IPS-20b (cell line): ENCODE measurements around the gene AGO1.
"Not testable (repeated sequence)": the region's sequence is repeated elsewhere in the genome, so short reads cannot be mapped to it uniquely, and the experiment has no call there.

ENCODE experiments used
- H3K27ac ChIP-seq: one replicate; pipeline ENCODE4 v1.5.1; 2013; ENCODE audit warnings: low read length
- H3K27me3 ChIP-seq: 2 replicates; pipeline ENCODE4 v1.6.1; 2013; ENCODE audit warnings: mild to moderate bottlenecking, low read length, inconsistent platforms; ENCODE audit not compliant: insufficient read depth
- H3K36me3 ChIP-seq: 2 replicates; pipeline ENCODE4 v1.6.1; 2013; ENCODE audit warnings: low read depth, mild to moderate bottlenecking, inconsistent platforms, low read length, moderate library complexity; ENCODE audit not compliant: insufficient read depth
- H3K4me1 ChIP-seq: 2 replicates; pipeline ENCODE4 v1.6.1; 2013; ENCODE audit warnings: mild to moderate bottlenecking, control low read depth, inconsistent platforms, low read length, moderate library complexity; ENCODE audit not compliant: insufficient read depth
- H3K4me3 ChIP-seq: 2 replicates; pipeline ENCODE4 v1.5.1; 2013; ENCODE audit warnings: mild to moderate bottlenecking, low read length, inconsistent platforms
- H3K9ac ChIP-seq: 2 replicates; pipeline ENCODE4 v1.6.1; 2013; ENCODE audit warnings: low read depth, mild to moderate bottlenecking, inconsistent platforms, low read length, moderate library complexity
- H3K9me3 ChIP-seq: 2 replicates; pipeline ENCODE4 v1.6.1; 2013; ENCODE audit warnings: mild to moderate bottlenecking, low read depth, low read length, inconsistent platforms; ENCODE audit not compliant: insufficient read depth

AGO1 gene

GRCh38 chr1:35870651-35871309 lies 12.2 kb upstream of the AGO1 start:
- H3K9me3 ChIP-seq: no peaks in the 10 kb centered on the region
- H3K27ac ChIP-seq: no peak overlapping the region
- H3K27me3 ChIP-seq: no peaks in the 10 kb centered on the region
- no peak overlapping the region for H3K9ac ChIP-seq
- H3K36me3 ChIP-seq: no peaks in the 10 kb centered on the region
- H3K4me1 ChIP-seq: no peaks in the 10 kb centered on the region
- H3K4me3 ChIP-seq: no peak overlapping the region

GRCh38 chr1:35873243-35873750 lies 9.7 kb upstream of the AGO1 start:
- no peaks in the 10 kb centered on the region for H3K27me3 ChIP-seq
- H3K27ac ChIP-seq: no peak overlapping the region
- no peaks in the 10 kb centered on the region for H3K36me3 ChIP-seq
- no peak overlapping the region for H3K9ac ChIP-seq
- no peaks in the 10 kb centered on the region for H3K9me3 ChIP-seq
- no peaks in the 10 kb centered on the region for H3K4me1 ChIP-seq
- no peak overlapping the region for H3K4me3 ChIP-seq

- H3K36me3 ChIP-seq, H3K4me3 ChIP-seq, H3K9ac ChIP-seq, H3K27me3 ChIP-seq, H3K27ac ChIP-seq, H3K9me3 ChIP-seq, H3K4me1 ChIP-seq: not testable (repeated sequence)
These were observed 8.9 kb upstream of the AGO1 start for GRCh38 chr1:35874115-35874514.

DNA sequence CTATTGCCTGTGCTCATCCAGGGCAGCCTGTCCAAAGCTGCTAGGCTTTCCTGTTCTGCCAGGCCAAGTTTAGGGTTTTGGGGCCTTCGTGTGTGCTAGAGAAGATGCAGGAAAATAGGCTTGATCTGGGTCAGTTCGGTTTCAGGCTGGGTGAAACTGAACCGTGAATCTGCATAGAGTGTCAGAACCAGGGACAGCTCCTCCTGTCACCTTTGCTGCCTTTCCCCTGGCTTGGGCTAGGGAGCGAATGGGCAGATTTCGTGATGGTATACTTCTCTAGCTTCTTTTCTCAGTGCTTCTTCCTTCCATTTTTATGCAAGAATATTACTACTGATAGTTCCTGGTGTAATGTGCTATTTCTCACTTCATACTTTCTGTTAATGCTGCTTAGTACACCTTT lies 6.0 kb upstream of the AGO1 start:
- no peaks in the 10 kb centered on the region for H3K4me1 ChIP-seq
- no peak overlapping the region for H3K4me3 ChIP-seq
- H3K9me3 ChIP-seq: no peaks in the 10 kb centered on the region
- H3K27me3 ChIP-seq: no peaks in the 10 kb centered on the region
- H3K9ac ChIP-seq: no peak overlapping the region
- H3K36me3 ChIP-seq: no peaks in the 10 kb centered on the region
- no peak overlapping the region for H3K27ac ChIP-seq

GRCh38 chr1:35881850-35882273 lies 1.1 kb upstream of the AGO1 start:
- no peaks in the 10 kb centered on the region for H3K27me3 ChIP-seq
- no peak overlapping the region for H3K27ac ChIP-seq
- peaks cover 27% of the 10 kb centered on the region for H3K4me1 ChIP-seq
- no peak overlapping the region for H3K9ac ChIP-seq
- H3K36me3 ChIP-seq: no peaks in the 10 kb centered on the region
- no peaks in the 10 kb centered on the region for H3K9me3 ChIP-seq
- no peak overlapping the region for H3K4me3 ChIP-seq

GRCh38 chr1:35882586-35882944 lies 444 bp upstream of the AGO1 start:
- Histone ChIP-seq H3K27me3 (no peaks in the 10 kb centered on the region), H3K27ac (no peak overlapping the region), H3K9ac (no peak overlapping the region), H3K4me3 (peak overlapping the region; percentile 50; the same call in 1 of the 2 replicates), H3K9me3 (no peaks in the 10 kb centered on the region), H3K4me1 (peaks cover 34% of the 10 kb centered on the region), H3K36me3 (no peaks in the 10 kb centered on the region)

- H3K4me1 ChIP-seq: peaks cover 40% of the 10 kb centered on the region
- no peaks in the 10 kb centered on the region for H3K27me3 ChIP-seq
- no peaks in the 10 kb centered on the region for H3K9me3 ChIP-seq
- peak overlapping the region; percentile 95 for H3K27ac ChIP-seq
- H3K36me3 ChIP-seq: peaks cover 6% of the 10 kb centered on the region
- peak overlapping the region; percentile 99 for H3K4me3 ChIP-seq
- peak overlapping the region; percentile 99 for H3K9ac ChIP-seq
These were observed 659 bp downstream of the AGO1 start for GRCh38 chr1:35883635-35884101.

- peaks cover 40% of the 10 kb centered on the region for H3K4me1 ChIP-seq
- H3K36me3 ChIP-seq: peaks cover 14% of the 10 kb centered on the region
- H3K4me3 ChIP-seq: peak overlapping the region; percentile 99
- no peaks in the 10 kb centered on the region for H3K9me3 ChIP-seq
- peak overlapping the region; percentile 79 for H3K27ac ChIP-seq
- no peaks in the 10 kb centered on the region for H3K27me3 ChIP-seq
- H3K9ac ChIP-seq: peak overlapping the region; percentile 67; the same call in 1 of the 2 replicates
These were observed 1.9 kb downstream of the AGO1 start for GRCh38 chr1:35884934-35885333.

GRCh38 chr1:35885961-35886558 lies 3.1 kb downstream of the AGO1 start:
- Histone ChIP-seq H3K27me3 (no peaks in the 10 kb centered on the region), H3K4me1 (peaks cover 40% of the 10 kb centered on the region), H3K27ac (peak overlapping the region; percentile 79), H3K9me3 (no peaks in the 10 kb centered on the region), H3K9ac (peak overlapping the region; percentile 67; the same call in 1 of the 2 replicates), H3K4me3 (peak overlapping the region; percentile 77), H3K36me3 (peaks cover 26% of the 10 kb centered on the region)

DNA sequence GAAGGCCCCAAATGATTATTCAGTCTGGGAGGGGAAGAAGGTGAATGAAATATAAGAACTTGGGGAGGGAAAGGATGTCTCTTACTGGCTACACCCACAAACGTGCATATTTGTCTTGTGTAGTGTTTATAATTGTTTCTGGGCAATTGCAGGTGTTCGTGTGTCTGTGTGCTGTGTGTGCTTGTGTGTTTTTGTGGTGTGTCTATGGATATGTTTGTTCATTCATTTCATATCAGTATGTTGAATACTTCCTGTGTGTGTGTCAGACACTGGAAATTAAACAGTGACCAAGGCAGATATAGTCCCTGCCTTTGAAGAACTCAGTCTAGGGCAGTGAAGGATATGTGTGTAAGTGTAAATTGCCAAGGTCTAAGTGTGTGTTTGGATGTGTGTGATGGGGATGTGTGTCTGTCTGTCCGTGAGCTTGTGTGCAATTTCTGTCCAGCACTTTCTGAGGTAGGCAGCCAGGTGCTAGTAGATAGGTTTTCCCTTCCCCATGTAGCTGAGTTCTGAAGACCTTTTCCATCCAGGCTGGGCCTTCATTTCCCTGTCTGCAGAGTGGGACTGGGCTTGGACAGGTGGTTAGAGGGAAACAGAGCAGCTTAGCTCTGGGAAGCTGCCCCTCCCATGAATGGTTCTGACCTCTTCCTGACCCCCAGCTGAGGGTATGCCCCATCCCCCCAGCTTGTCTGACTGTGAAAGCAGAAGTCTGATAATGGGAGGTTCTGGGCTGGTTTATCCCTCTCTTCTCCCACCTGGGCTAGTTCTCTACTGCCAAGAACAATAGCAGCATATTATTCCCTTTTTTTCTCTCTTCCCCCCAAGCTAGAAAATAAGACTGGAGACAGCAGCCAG lies 3.8 kb downstream of the AGO1 start:
- Histone ChIP-seq H3K4me1 (peaks cover 40% of the 10 kb centered on the region), H3K36me3 (peaks cover 31% of the 10 kb centered on the region), H3K27ac (peak overlapping the region; percentile 73), H3K4me3 (peak overlapping the region; percentile 77), H3K9me3 (no peaks in the 10 kb centered on the region), H3K9ac (peak overlapping the region; percentile 65; the same call in 1 of the 2 replicates), H3K27me3 (no peaks in the 10 kb centered on the region)

GRCh38 chr1:35887508-35887907 lies 4.5 kb downstream of the AGO1 start:
- peaks cover 38% of the 10 kb centered on the region for H3K36me3 ChIP-seq
- no peaks in the 10 kb centered on the region for H3K9me3 ChIP-seq
- H3K9ac ChIP-seq: no peak overlapping the region; the same call in 1 of the 2 replicates
- H3K4me1 ChIP-seq: peaks cover 40% of the 10 kb centered on the region
- H3K27me3 ChIP-seq: no peaks in the 10 kb centered on the region
- peak overlapping the region; percentile 77; the same call in 1 of the 2 replicates for H3K4me3 ChIP-seq
- H3K27ac ChIP-seq: no peak overlapping the region
